Measurements from ENCODE around the gene LAMA2.

LAMA2 gene

GRCh38 chr6:129183681-129184301, 300.9 kb downstream of the LAMA2 start:
- no peak for DNase-seq (ENCODE audit: low read depth)

- no peak for DNase-seq (ENCODE audit: low read depth)
Observed at GRCh38 chr6:129184324-129184723, 301.4 kb downstream of the LAMA2 start.

GRCh38 chr6:129184808-129185366, 301.9 kb downstream of the LAMA2 start:
- DNase-seq (ENCODE audit: low read depth) = peak; percentile 31

- DNase-seq (ENCODE audit: low read depth) = peak; percentile 81
Observed at GRCh38 chr6:129186988-129187387, 304.1 kb downstream of the LAMA2 start.

GRCh38 chr6:129188306-129188705, 305.4 kb downstream of the LAMA2 start:
- no peak for DNase-seq (ENCODE audit: low read depth)

GRCh38 chr6:129188795-129189194, 305.9 kb downstream of the LAMA2 start:
- DNase-seq (ENCODE audit: low read depth) = no peak

- no peak for DNase-seq (ENCODE audit: low read depth)
Observed at GRCh38 chr6:129189266-129189665, 306.3 kb downstream of the LAMA2 start.

- no peak for DNase-seq (ENCODE audit: low read depth)
Observed at GRCh38 chr6:129191235-129191634, 308.3 kb downstream of the LAMA2 start.

GRCh38 chr6:129192458-129192989, 309.6 kb downstream of the LAMA2 start:
- DNase-seq (ENCODE audit: low read depth) = no peak

- DNase-seq (ENCODE audit: low read depth) = no peak
Observed at GRCh38 chr6:129194306-129194941, 311.5 kb downstream of the LAMA2 start.

GRCh38 chr6:129195161-129195560, 312.2 kb downstream of the LAMA2 start:
- no peak for DNase-seq (ENCODE audit: low read depth)

GRCh38 chr6:129195643-129196042, 312.7 kb downstream of the LAMA2 start:
- DNase-seq (ENCODE audit: low read depth) = no peak

GRCh38 chr6:129197154-129197553, 314.2 kb downstream of the LAMA2 start:
- DNase-seq (ENCODE audit: low read depth) = no peak

GRCh38 chr6:129200151-129200550, 317.2 kb downstream of the LAMA2 start:
- DNase-seq (ENCODE audit: low read depth) = no peak

GRCh38 chr6:129203190-129203900, 320.4 kb downstream of the LAMA2 start:
- no peak for DNase-seq (ENCODE audit: low read depth)

- DNase-seq (ENCODE audit: low read depth) = no peak
Observed at GRCh38 chr6:129206821-129207220, 323.9 kb downstream of the LAMA2 start.

- no peak for DNase-seq (ENCODE audit: low read depth)
Observed at GRCh38 chr6:129207832-129208231, 324.9 kb downstream of the LAMA2 start.

- DNase-seq (ENCODE audit: low read depth) = no peak
Observed at GRCh38 chr6:129208415-129209034, 325.6 kb downstream of the LAMA2 start.

- DNase-seq (ENCODE audit: low read depth) = no peak
Observed at GRCh38 chr6:129209355-129209754, 326.4 kb downstream of the LAMA2 start.

GRCh38 chr6:129210684-129211083, 327.7 kb downstream of the LAMA2 start:
- no peak for DNase-seq (ENCODE audit: low read depth)

- DNase-seq (ENCODE audit: low read depth) = no peak
Observed at GRCh38 chr6:129211626-129212025, 328.7 kb downstream of the LAMA2 start.

GRCh38 chr6:129212081-129212480, 329.1 kb downstream of the LAMA2 start:
- peak; percentile 18 for DNase-seq (ENCODE audit: low read depth)
